HFFc6 (cell line): ENCODE measurements around the gene ITPRID2. TPM values are rescaled to one million over a fixed set of nuclear protein-coding genes. Genes with fewer than 3 reads are reported as not detected.

Source experiments
- DNase-seq: peaks from one replicate; pipeline ENCODE4 v3.0.0-alpha.2; 2018
- H3K27ac Mint-ChIP-seq: 2 replicates; pipeline ENCODE4 v1.8.0; 2020; ENCODE audit warnings: mild to moderate bottlenecking, mixed read lengths
- H3K27me3 Mint-ChIP-seq: 2 replicates; pipeline ENCODE4 v1.8.0; 2021; ENCODE audit warnings: mild to moderate bottlenecking, moderate library complexity, mixed read lengths; ENCODE audit not compliant: insufficient read depth
- H3K36me3 Mint-ChIP-seq: 2 replicates; pipeline ENCODE4 v1.8.0; 2021; ENCODE audit warnings: low read depth, mixed read lengths
- H3K4me1 Mint-ChIP-seq: 2 replicates; pipeline ENCODE4 v1.8.0; 2020; ENCODE audit warnings: low read depth, mixed read lengths
- H3K4me3 Mint-ChIP-seq: 2 replicates; pipeline ENCODE4 v1.8.0; 2020; ENCODE audit warnings: mild to moderate bottlenecking, moderate library complexity, mixed read lengths
- H3K9me3 Mint-ChIP-seq: 2 replicates; pipeline ENCODE4 v1.8.0; 2020; ENCODE audit warnings: mild to moderate bottlenecking, mixed read lengths
- CTCF ChIP-seq: fragments of 200-600 bp; sonication (generic); IDR thresholded peaks from 2 replicates; pipeline ENCODE4 v1.5.0; 2021; ENCODE audit warnings: antibody characterized with exemption, mild to moderate bottlenecking
- total RNA-seq, 6 experiments: library from RNA; stranded (reverse); fragmentation: NEBNext Ultra II Directional; extraction: Animal tissue kit (Norgen Biotek cat#: 25700); gene quantifications; 2 replicates in 1 of 6; 3 replicates in 5 of 6; pipeline ENCODE4 v1.2.3, GENCODE V29; 2021

The ITPRID2 gene
- total RNA-seq, 6 experiments from 2014 or later, result 205 to 257 (median 235) TPM

DNA sequence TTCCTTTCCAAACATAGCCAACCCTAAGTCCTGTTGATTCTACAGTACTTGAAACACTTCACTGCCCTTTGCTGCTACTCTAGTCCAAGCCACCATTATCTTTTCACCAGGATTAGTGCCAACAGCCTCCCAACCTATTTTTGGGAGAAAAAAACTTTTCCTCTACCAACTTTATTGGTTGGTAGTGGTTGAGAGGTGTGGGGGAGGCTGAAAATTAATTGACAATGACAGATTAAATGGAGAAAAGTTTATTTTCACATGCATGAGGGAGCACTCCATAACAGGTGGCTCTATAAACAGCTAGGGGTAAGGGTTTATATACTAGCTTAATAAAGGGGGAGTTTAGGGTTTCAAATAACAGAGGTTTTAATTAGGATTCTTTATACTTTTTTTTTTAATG lies 37.8 kb upstream of the ITPRID2 start:
- Mint-ChIP-seq H3K27me3 (no peaks in the 10 kb centered on the region), H3K9me3 (no peaks in the 10 kb centered on the region), H3K36me3 (no peaks in the 10 kb centered on the region), H3K27ac (no peak overlapping the region), H3K4me3 (no peak overlapping the region), H3K4me1 (peaks cover 36% of the 10 kb centered on the region)
- DNase-seq, result no peak
- no peak for TF ChIP-seq CTCF

GRCh38 chr2:181857483-181857882 lies 34.0 kb upstream of the ITPRID2 start:
- Mint-ChIP-seq H3K36me3 (no peaks in the 10 kb centered on the region), H3K4me1 (peaks cover 11% of the 10 kb centered on the region), H3K9me3 (no peaks in the 10 kb centered on the region), H3K4me3 (no peak overlapping the region), H3K27me3 (peaks cover 1% of the 10 kb centered on the region; the same call in 1 of the 2 replicates), H3K27ac (no peak overlapping the region)
- DNase-seq, result peak; percentile 3
- no peak for TF ChIP-seq CTCF

GRCh38 chr2:181858600-181858999 lies 32.9 kb upstream of the ITPRID2 start:
- Mint-ChIP-seq H3K4me3 (no peak overlapping the region), H3K4me1 (peaks cover 11% of the 10 kb centered on the region), H3K27me3 (peaks cover 1% of the 10 kb centered on the region; the same call in 1 of the 2 replicates), H3K27ac (no peak overlapping the region), H3K9me3 (no peaks in the 10 kb centered on the region), H3K36me3 (no peaks in the 10 kb centered on the region)
- TF ChIP-seq CTCF, result no peak
- no peak for DNase-seq

DNA sequence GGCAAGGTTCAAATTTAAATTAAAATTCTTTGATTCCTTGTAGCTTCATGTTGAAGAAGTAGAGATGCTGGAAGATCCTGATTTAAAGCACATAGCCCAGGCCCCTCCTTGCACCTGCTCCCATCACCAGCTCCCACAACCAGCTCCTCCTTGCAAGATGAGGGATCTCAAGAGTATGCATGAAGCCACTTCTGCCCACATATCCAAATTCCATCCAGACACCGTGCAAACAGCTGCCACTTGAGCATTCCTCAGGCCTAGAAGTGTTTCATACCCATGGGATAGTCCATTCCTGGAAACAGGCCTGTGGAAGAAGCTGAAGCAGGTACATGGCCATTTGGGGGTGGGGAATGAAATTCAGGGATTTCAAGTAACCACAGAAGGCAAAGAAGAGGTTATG lies 32.4 kb upstream of the ITPRID2 start:
- Mint-ChIP-seq H3K4me1 (peaks cover 11% of the 10 kb centered on the region), H3K9me3 (no peaks in the 10 kb centered on the region), H3K4me3 (no peak overlapping the region), H3K27ac (no peak overlapping the region), H3K36me3 (no peaks in the 10 kb centered on the region), H3K27me3 (peaks cover 1% of the 10 kb centered on the region; the same call in 1 of the 2 replicates)
- no peak for TF ChIP-seq CTCF
- DNase-seq, result no peak

GRCh38 chr2:181859803-181860202 lies 31.7 kb upstream of the ITPRID2 start:
- Mint-ChIP-seq H3K27ac (no peak overlapping the region), H3K4me3 (no peak overlapping the region), H3K36me3 (no peaks in the 10 kb centered on the region), H3K9me3 (no peaks in the 10 kb centered on the region), H3K27me3 (peaks cover 1% of the 10 kb centered on the region; the same call in 1 of the 2 replicates), H3K4me1 (peaks cover 11% of the 10 kb centered on the region)
- DNase-seq, result no peak
- TF ChIP-seq CTCF, result no peak

DNA sequence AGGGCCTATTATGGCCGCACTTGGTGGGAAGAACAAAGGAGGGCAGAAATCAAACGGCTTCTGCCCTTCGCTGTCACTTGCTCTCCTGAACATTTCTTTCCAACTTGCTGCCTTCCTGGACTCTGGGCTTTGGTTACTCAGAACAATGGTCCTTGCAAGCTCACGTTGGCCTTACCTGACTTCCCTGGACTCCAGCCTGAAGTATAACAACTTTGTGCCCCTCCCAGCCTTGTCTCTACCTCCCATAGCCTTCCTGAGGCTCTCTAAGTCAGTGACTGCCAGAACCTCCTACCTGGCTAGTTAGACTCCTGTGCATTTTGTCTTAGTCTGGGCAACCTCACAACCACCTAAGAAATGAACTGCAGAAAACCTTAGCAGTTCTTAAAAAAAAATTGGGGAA lies 30.2 kb upstream of the ITPRID2 start:
- no peak overlapping the region for H3K27ac Mint-ChIP-seq
- H3K4me3 Mint-ChIP-seq, result no peak overlapping the region
- TF ChIP-seq CTCF, result no peak
- H3K4me1 Mint-ChIP-seq, result peaks cover 11% of the 10 kb centered on the region
- no peaks in the 10 kb centered on the region for H3K36me3 Mint-ChIP-seq
- DNase-seq, result no peak
- H3K9me3 Mint-ChIP-seq, result no peaks in the 10 kb centered on the region
- H3K27me3 Mint-ChIP-seq, result peaks cover 1% of the 10 kb centered on the region; the same call in 1 of the 2 replicates
